ENCODE data around the gene KLF4.

Gene KLF4

GRCh38 chr9:107453479-107453878 lies 36.1 kb downstream of the KLF4 start:
- no peak for DNase-seq (ENCODE audit: low read depth in 2 of 2)
- no peak overlapping the region for H3K4me3 ChIP-seq (replicated peaks in 1 of 2; ENCODE audit: low read depth in 2 of 2, low read length in 2 of 2)
- no peak for TF ChIP-seq CTCF (IDR thresholded peaks at IDR 0.05; ENCODE audit: low read depth, low read length)

- no peak for DNase-seq (ENCODE audit: low read depth in 2 of 2)
- TF ChIP-seq CTCF (IDR thresholded peaks at IDR 0.05; ENCODE audit: low read depth, low read length) = no peak
- H3K4me3 ChIP-seq (replicated peaks in 1 of 2; ENCODE audit: low read depth in 2 of 2, low read length in 2 of 2) = no peak overlapping the region
These were observed 41.7 kb downstream of the KLF4 start for GRCh38 chr9:107447834-107448233.

GRCh38 chr9:107447081-107447480 lies 42.5 kb downstream of the KLF4 start:
- TF ChIP-seq CTCF (IDR thresholded peaks at IDR 0.05; ENCODE audit: low read depth, low read length) = no peak
- H3K4me3 ChIP-seq (replicated peaks in 1 of 2; ENCODE audit: low read depth in 2 of 2, low read length in 2 of 2) = no peak overlapping the region
- DNase-seq (ENCODE audit: low read depth in 2 of 2) = no peak

GRCh38 chr9:107446491-107446890 lies 43.1 kb downstream of the KLF4 start:
- no peak for DNase-seq (ENCODE audit: low read depth in 2 of 2)
- no peak for TF ChIP-seq CTCF (IDR thresholded peaks at IDR 0.05; ENCODE audit: low read depth, low read length)
- no peak overlapping the region for H3K4me3 ChIP-seq (replicated peaks in 1 of 2; ENCODE audit: low read depth in 2 of 2, low read length in 2 of 2)

GRCh38 chr9:107443786-107444185 lies 45.8 kb downstream of the KLF4 start:
- no peak for TF ChIP-seq CTCF (IDR thresholded peaks at IDR 0.05; ENCODE audit: low read depth, low read length)
- no peak overlapping the region for H3K4me3 ChIP-seq (replicated peaks in 1 of 2; ENCODE audit: low read depth in 2 of 2, low read length in 2 of 2)
- DNase-seq (ENCODE audit: low read depth in 2 of 2) = no peak

GRCh38 chr9:107439991-107440456 lies 49.5 kb downstream of the KLF4 start:
- no peak for TF ChIP-seq CTCF (IDR thresholded peaks at IDR 0.05; ENCODE audit: low read depth, low read length)
- peak in 1 of 2 donors; percentile 11 for DNase-seq (ENCODE audit: low read depth in 2 of 2)
- H3K4me3 ChIP-seq (replicated peaks in 1 of 2; ENCODE audit: low read depth in 2 of 2, low read length in 2 of 2) = no peak overlapping the region
